NCI-H2196 treated with DMSO at 0.1 percent for 48 hours (cell line): ENCODE measurements around the gene ARMC9.
A peak's percentile ranks its signal among the peaks of the same experiment; 100 is the strongest.
"Not testable (repeated sequence)": the region's sequence is repeated elsewhere in the genome, so short reads cannot be mapped to it uniquely, and the experiment has no call there.

Experiments
- DNase-seq: peaks from one replicate; lab custom pipeline; 2025; ENCODE audit not compliant: unreplicated experiment; lab: John Stamatoyannopoulos, UW

ARMC9 gene

GRCh38 chr2:231198291-231199173, at the start of gene ARMC9:
Gene ARMC9, plus strand, starts transcription at chr2:231198631. Its CDS starts 7,608 bp downstream, at chr2:231206239.
- DNase-seq = peak; percentile 59

- DNase-seq = no peak
Observed at GRCh38 chr2:231152800-231153557, 45.5 kb upstream of the ARMC9 start.

GRCh38 chr2:231159306-231159705, 39.1 kb upstream of the ARMC9 start:
- no peak for DNase-seq

- DNase-seq = no peak
Observed at GRCh38 chr2:231160701-231161100, 37.7 kb upstream of the ARMC9 start.

GRCh38 chr2:231161252-231161839, 37.1 kb upstream of the ARMC9 start:
- no peak for DNase-seq

- no peak for DNase-seq
Observed at GRCh38 chr2:231161877-231162329, 36.5 kb upstream of the ARMC9 start.

- DNase-seq = no peak
Observed at GRCh38 chr2:231163011-231163410, 35.4 kb upstream of the ARMC9 start.

GRCh38 chr2:231163414-231164095, 34.9 kb upstream of the ARMC9 start:
- DNase-seq = no peak

- DNase-seq = no peak
Observed at GRCh38 chr2:231167745-231168459, 30.5 kb upstream of the ARMC9 start.

GRCh38 chr2:231168460-231169139, 29.8 kb upstream of the ARMC9 start:
- no peak for DNase-seq

- DNase-seq = no peak
Observed at GRCh38 chr2:231169488-231169887, 28.9 kb upstream of the ARMC9 start.

- DNase-seq = no peak
Observed at GRCh38 chr2:231170055-231170454, 28.4 kb upstream of the ARMC9 start.

GRCh38 chr2:231172025-231172424, 26.4 kb upstream of the ARMC9 start:
- DNase-seq = no peak

- DNase-seq = no peak
Observed at GRCh38 chr2:231174211-231174651, 24.2 kb upstream of the ARMC9 start.

GRCh38 chr2:231176066-231176465, 22.4 kb upstream of the ARMC9 start:
- no peak for DNase-seq

GRCh38 chr2:231177156-231178025, 21.0 kb upstream of the ARMC9 start:
- no peak for DNase-seq

GRCh38 chr2:231178805-231179204, 19.6 kb upstream of the ARMC9 start:
- DNase-seq = not testable (repeated sequence)

- no peak for DNase-seq
Observed at GRCh38 chr2:231181860-231182512, 16.4 kb upstream of the ARMC9 start.
